OCI-M1 (cell line): Measurements from ENCODE around the gene SLC45A1.

Source experiments
- DNase-seq: peaks from one replicate; lab custom pipeline; 2025; lab: John Stamatoyannopoulos, UW

SLC45A1 gene

GRCh38 chr1:8311068-8311718, 6.7 kb upstream of the SLC45A1 start:
- DNase-seq: no peak

DNA sequence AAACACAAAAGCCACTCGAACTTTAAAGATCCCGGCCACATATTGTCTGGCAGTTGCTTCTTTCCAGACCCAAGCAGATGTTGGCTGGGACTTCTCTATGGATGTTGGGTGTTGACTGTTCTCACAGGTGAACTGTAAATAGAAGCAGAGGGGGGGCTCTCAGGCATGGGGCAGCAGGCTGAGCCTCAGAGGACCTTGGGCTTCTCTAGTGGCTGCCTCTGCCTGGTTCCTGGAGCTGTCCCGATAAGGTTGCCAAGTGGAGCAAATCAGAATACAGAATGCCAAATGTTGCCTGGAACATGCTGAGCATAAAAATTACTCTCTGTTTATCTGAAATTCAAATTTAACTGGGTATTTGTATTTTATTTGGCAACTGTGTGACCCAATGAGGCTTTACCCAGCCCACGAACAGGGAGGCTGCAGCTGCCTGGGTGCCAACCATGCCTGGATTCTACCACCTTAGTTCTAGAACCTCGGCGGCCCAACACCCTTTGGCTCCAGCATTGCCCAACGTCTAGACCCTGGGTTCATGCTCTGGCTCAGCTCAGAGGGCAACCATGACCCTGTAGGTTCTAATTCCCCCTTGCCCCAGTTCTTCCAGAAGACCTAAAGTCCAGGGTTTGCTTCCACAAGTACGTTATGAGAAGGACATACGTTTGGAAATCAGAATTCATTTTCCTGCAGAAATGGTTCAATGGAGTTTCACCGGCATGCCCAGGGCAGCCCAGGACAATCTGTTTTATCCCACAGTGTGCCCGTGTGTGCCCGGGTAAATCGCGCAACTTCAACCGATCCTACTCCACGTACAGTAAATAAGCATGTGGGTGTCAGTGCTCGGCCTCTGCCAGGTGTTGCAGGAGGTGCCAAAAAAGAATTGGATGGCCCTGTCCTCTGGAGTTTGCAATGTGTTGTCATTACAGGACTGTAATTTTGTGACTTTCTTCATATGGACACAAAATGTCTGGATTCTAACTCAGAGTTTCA, 5.4 kb upstream of the SLC45A1 start:
- DNase-seq: no peak

DNA sequence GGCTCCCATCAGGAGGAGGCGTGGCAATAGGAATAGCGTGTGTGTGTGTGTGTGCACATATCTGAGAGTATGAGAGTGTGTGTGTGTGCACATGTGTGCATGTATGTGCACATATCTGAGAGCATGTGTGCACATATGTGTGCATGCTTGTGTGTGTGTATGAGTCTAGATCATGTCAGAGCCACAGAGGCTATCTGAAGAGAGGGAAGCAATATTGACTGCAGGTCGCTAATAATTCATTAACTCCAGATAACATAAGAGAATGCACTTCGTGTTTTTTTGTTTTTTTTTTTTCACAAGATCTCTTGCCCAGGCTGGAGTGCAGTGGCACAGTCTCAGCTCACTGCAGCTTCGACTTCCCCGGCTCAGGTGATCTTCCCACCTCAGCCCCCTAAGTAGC, 4.7 kb upstream of the SLC45A1 start:
- no peak for DNase-seq

DNA sequence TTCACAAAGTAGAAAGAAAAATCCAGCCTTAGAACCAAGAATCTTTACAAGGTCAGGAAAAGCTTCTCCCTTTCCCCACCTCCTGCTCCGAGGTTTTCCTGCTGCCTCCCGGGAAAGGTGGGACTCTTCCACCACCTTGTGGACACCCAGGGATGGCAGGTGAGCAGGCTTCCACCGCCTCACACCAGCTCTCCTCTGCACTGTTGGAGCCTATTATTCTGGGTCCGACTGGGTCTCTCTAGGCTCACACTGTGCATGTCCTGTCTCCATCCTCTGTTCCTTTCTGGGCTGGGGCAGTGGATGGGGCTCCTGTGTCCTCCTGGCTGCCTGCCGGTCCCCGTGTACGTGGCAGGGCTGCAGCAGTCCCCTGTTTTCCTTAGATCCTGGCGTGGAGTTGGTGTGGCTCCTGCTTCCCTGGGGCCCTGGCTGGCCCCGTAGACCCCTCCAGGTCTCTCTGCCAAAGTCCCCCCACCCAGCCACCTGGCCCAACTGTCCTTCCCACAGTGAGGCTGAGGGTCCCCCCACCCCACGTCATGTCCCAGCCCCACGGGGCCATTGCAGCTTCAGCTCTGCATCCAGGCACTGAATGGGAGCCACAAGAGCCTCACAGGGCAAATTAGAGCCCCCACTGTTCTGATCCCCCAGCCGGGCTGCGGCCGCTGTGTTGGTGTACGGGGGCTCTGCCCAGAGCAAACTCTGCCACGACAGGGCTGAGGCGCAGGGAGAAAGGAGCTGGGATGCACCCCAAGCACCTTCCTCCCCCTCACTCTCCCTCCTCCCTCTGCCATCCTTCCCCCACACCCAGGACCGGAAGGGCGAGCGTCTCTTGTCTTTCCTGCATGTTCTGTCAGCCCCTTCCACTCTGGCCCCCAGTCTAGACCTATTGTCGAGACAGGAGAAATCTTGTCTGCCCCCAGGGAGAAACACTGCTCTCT, 3.3 kb upstream of the SLC45A1 start:
- DNase-seq: peak; percentile 57

DNA sequence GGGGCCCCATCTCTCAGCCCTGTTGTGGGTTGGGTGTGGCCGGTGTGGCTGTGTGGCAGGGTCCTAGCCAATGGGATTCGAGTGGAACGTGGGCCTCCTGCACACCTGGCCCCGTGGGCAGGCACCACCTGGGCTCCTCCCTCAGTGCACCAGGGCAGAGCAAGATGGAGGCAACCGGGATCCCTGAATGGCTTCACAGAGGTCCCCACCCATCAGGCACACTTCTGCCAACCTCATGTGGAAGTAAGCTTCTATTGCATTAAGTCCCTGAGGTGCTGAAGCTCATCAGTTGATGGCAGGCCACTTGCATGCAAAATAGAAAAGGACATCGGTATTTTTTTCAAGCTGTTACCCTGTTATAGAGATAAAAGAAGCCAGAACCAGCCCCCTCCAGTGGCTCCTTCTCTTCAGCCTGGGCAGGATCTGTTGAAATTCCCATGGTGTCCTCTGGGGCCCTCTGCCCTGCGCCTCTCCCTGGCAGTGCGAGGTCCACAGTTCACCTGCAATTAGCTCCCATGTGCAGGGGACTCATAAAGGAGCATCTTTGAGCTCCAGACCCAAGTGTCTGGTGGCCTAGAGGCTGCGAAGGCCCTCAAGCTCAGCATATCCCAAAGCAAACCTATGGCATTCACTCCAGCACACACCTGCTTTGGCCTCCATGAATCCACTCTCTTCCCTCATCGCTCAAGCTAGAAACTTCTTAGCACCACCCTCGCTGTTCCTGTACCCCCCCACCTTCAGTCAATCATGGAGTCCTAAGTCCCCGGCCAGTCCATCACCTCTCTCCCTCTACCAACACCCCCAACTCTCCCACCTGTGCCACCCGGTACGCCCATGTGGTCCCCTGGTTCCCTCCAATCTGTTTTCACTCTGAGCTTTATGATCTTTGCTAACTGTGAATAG, 2.1 kb upstream of the SLC45A1 start:
- peak; percentile 19 for DNase-seq

DNA sequence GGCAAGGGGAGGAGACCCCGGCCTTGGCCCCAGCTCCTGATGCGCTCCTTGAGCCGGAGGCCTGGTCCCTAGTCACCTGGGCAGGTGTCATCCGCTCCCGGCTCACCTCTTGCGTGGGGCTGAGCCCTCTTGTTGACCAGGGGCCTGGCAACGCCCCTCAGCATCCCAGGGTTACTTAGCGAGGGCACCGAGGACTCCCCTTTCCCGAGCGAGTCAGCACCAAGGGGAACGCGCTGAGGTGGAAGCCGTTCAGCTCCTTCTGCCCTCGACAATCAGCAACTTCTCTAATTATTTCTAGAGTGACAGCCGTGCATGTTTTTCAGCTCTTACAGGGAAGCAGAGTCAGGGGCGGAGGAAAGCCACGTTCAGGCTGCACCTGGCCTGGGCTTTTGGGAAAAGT, 522 bp downstream of the SLC45A1 start:
- no peak for DNase-seq

DNA sequence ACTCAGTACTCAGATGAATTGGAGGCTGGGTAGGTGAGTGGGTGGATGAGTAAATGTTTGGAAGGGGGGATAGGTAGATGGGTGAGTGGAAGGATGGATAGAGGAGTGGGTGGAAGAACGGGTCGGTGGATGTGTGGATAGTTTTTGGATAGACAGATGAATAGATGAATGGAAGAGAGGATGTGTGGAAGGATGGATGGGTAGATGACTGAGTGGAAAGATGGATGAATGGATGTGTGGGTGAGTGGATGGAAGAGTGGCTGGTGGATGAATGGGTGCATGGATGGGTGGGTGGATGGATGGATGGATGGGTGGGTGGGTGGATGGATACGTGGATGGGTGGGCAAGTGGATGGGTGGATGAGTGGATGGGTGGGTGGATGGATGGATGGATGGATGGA, 3.7 kb downstream of the SLC45A1 start:
- DNase-seq: no peak

DNA sequence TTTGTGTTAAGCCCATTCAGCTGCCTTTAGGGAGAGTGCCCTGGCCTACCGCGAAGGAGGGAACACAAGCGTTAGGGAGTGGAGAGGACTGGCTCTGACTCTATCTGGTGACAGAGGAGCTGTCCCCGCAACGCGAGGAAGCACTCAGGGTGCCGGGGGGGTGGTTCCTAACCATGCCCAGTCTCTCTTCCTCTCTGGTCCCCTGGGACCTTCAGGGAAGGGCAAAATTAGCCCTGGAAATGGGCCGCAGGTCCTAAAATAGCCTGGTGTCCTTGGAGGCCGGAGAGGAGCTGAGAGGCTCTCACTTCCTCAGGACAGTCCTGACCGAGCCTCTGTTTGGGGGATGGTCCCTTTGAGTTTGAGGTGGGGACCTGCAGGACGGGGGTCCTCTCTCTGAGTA, 5.8 kb downstream of the SLC45A1 start:
- no peak for DNase-seq

- no peak for DNase-seq
Measured at GRCh38 chr1:8324176-8324810, 6.4 kb downstream of the SLC45A1 start.

GRCh38 chr1:8325771-8326170, 7.9 kb downstream of the SLC45A1 start:
- DNase-seq: no peak

DNA sequence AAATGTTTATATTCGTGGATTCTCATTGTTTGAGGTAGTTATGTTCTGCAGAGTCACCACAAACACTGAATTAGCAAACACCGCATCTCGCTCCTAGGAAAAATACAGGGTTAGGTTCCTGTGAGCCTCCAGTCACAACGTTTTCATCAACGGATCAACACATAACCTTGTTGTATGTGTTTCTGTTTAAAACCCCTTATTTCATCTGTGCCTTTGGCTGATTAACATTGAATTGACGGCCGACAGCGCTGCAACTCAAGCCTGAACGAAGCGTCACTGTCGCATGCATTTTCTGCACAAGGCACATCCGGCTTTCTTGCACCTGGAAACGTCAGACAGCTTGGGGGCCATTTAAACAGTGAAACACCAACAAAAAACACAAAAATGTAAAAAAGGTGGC, 8.4 kb downstream of the SLC45A1 start:
- no peak for DNase-seq

GRCh38 chr1:8328271-8328670, 10.4 kb downstream of the SLC45A1 start:
- no peak for DNase-seq

DNA sequence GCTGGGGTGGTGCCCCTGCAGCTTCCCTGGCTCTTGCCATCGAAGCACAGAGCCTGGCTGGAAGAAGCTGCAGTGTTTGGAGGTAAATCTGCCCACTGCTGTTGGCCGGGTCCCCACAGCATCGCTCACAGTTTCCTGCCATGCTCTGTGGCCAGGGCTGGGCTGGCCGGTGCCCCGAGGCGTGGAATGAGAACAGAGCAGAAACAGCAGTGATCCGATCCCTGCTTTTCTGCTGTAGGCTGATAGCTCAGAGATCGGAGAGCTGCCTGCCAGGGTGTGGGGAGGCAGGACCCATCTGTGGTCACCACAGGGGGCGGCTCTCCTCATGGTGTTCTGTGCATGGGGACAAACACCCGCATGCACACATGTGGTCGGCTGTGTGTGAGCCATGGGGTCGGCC, 11.5 kb downstream of the SLC45A1 start:
- DNase-seq: no peak

GRCh38 chr1:8329858-8330257, 11.9 kb downstream of the SLC45A1 start:
- DNase-seq: no peak

DNA sequence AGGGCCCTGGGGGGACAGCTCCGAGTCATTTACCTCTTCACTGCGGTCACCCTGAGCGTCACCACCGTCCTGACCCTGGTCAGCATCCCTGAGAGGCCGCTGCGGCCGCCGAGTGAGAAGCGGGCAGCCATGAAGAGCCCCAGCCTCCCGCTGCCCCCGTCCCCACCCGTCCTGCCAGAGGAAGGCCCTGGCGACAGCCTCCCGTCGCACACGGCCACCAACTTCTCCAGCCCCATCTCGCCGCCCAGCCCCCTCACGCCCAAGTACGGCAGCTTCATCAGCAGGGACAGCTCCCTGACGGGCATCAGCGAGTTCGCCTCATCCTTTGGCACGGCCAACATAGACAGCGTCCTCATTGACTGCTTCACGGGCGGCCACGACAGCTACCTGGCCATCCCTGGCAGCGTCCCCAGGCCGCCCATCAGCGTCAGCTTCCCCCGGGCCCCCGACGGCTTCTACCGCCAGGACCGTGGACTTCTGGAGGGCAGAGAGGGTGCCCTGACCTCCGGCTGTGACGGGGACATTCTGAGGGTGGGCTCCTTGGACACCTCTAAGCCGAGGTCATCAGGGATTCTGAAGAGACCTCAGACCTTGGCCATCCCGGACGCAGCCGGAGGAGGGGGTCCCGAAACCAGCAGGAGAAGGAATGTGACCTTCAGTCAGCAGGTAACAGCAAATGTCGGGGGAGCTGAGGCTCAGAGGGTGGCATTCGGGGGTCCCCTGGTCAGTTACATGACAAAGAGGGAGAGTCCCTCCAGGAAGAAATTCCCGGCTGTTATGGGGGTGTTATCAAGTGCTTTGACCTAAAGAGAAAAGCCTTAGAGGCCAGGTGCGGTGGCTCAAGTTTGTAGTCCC, 12.6 kb downstream of the SLC45A1 start:
- no peak for DNase-seq

GRCh38 chr1:8332806-8333205, 14.9 kb downstream of the SLC45A1 start:
- no peak for DNase-seq

GRCh38 chr1:8333246-8333987, 15.5 kb downstream of the SLC45A1 start:
- DNase-seq: no peak

DNA sequence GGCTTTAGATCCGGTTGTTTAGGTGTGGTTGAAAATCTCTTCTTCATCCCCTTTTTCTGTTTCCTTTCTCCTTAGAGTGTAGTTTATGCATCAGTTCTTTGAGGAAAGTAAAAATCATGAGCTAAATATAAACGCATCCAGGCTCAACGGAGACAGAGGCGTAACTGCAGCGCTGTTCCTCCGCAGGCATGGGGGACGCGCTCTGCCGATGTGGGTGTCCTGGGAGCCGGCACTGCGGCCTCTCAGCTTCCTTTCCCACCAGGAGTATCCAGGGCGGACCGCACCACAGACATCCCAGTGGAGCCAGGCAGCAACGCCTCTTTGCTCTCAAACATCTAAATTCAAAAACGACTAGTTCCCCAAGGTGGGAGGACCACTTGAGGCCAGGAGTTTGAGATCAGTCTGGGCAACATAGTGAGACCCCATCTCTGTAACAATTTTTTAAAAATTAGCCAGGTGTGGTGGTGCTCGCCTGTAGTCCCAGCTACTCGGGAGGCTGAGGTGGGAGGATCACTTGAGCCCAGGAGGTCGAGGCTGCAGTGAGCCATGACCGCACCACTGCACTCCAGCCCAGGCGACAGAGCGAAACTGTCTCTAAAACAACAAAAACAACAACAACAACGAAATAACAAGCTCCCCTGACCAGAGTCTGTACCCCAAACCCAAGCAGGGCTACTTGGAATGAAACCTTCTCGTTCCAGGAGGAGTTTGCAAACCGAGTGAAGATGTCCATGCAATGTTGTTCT, 16.4 kb downstream of the SLC45A1 start:
- no peak for DNase-seq
